Ureter (tissue), 1 donor: ENCODE measurements around the gene TEX22. TPM values are rescaled to one million over a fixed set of nuclear protein-coding genes. Genes with fewer than 3 reads are reported as not detected.

Source experiments
- DNase-seq: peaks from one replicate; pipeline ENCODE4 v3.0.0-alpha.2; 2020; ENCODE audit warnings: low spot score
- total RNA-seq: library from RNA; stranded (reverse); gene quantifications from one replicate; pipeline ENCODE4 v1.2.4, GENCODE V29; 2023
- donor health status: DM: yes; HTN: yes; CAD: no.

The TEX22 gene
- total RNA-seq, 1 donor from 2014 or later: 6.2 TPM

DNA sequence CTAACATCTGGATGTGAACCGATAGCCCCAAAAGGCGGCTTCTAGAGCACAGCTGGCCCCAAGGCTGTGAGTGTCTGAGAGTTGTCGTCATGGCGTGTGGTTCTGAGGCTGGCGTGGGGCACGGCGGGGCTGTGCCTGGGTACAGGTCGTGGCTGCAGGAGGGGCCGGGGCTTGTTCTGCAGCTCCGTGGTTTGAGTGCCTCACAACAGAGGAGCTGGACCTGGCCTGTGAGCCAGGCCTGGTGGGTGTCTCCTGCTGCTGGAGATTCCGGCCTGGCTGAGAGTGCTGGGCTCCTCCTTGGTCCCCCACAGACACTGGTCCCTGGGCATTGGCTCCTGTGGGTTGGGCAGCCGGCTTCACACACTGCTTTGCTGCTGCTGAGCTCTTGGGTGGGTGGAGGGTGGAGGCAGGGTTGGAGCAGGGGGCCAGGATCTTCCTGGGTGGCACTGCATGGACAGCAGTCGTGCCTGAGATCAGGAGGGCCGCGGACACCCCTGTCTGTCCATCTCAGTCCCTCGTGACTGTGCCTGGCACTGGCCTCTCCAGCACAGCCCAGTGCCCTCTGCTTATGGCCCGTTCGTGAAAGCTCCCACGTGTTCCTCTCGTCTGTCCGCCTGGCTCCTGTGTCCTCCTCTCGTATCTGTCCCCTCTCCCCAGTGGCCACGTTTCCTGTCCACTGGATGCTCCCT, 31.8 kb upstream of the TEX22 start:
- no peak for DNase-seq

DNA sequence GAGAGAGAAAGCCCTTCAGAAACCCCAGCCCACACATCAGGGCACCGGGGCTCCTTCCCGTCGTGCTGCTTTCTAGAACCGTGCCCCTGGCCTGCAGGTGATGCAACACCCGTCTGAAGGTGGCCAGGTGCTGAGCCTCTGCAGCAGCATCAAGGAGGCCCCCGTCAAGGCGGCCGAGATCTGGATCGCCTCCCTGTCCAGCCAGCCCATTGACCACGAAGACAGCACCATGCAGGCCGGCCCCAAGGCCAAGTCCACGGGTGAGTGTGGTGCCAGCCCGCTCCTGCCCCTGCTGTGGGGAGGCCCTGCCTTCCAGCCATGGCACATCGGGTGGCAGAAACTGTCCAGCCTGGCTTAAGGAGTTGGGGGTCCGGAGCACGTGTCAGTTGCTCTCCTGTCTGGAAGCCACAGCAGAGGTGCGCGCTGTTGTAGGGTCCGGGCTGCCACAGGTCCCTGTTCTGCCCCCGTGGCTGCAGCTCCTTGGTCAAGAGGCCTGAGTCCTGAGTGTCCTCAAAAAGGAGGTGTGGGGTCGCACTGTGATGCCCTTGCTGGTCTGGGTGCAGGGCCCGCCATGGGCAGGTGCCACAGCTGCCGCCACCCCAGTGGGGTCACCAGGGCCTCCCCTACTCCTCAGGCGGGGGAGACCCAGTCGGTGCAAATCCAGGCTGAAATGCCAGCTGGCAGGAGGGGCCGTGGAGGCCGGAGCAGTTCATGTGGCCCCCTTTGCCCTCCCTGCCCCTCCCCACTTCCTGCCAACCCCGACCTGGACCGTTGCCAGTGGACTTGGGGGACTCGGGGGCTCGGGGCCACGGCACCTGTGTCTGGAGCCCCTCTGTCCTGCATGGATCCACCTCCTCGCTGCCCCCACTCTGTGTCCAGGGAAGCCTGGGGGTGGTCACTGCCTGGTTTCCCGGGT, 31.0 kb upstream of the TEX22 start:
- DNase-seq: no peak

DNA sequence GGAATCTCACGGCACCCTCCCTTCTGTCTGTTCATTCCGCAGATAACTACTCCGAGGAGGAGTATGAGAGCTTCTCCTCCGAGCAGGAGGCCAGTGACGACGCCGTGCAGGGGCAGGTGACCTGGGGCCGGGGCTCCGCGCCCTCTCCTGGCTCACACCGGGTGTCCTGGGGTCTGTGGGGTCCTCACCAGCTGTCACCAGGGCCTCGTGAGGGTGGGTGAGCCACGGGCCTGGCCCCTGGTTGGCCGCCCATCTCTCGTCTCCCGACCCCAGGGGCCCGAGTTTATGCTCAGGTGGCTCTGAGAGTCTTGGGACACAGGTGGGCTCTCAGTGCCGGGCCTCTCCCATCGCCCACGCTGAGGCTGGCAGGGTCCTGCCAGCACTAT, 30.3 kb upstream of the TEX22 start:
- no peak for DNase-seq

DNA sequence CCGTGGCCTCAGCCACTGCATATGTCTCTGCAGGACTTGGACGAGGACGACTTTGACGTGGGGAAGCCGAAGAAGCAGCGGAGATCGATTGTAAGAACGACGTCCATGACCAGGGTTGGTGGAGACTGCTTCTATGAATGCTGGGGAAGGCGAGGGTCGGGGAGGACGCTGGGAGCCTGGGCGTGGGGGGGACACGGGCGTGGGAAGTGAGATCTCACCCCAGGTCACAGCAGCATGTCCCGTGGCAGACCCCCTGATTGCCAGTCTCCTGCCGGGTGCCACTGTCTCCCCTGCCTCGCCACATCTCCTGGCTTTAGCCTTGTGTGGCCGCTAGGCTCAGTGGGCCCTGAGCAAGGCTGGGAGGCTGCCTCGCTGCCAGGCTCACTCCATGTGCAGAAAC, 29.9 kb upstream of the TEX22 start:
- DNase-seq: no peak

DNA sequence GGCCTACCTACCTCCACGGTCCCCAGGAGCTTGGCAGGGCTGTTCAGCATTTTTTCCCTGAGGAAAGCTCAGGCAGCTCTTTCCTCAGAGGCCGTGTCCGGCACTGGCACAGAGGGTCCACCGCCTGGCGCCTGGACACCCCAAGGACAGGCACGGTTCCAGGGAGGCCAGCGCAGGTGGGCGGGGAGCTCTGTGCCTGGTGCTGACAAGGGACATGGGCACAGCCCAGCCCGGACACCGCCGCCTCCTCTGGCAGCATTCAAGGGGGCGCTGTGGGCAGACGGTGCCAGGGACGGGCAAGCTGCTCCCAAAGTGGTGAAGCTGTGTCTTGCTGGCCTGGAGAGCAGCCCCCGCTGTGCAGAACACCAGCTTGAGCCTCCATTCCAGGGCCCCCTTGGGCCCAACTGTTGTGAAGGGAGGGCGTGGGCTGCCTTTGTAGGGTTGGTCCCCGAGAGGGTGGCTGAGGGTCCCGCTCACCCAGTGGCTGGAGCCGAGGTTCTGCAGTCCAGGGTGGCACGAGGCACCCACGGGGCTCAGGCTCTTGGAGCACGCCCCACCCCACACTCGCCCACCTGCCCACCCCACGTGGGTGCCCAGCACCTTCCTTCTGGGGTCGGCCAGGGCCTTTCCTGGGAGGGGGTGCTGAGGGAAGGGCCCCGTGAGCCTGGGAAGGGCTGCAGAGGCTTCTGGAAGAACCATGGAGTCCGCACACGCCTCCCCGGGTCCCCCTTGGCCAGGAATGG, 29.3 kb upstream of the TEX22 start:
- no peak for DNase-seq

DNA sequence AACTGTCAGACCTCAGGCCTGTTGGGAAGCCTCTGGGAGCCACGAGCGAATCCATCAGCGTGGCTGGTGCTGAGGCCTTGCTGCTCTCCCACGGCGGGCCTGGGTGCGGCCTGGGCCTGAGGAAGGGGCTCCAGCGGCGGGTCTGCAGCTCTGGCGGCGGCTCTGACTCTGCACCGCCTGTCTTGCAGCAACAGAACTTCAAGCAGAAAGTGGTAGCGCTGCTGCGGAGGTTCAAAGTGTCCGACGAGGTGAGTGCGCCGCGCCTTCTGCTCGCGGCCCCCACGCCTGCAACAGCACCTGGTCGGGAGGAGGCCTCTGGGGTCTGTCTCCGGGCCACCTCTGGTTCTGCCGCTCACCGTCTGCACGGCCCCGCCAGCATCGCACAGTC, 28.7 kb upstream of the TEX22 start:
- DNase-seq: no peak

DNA sequence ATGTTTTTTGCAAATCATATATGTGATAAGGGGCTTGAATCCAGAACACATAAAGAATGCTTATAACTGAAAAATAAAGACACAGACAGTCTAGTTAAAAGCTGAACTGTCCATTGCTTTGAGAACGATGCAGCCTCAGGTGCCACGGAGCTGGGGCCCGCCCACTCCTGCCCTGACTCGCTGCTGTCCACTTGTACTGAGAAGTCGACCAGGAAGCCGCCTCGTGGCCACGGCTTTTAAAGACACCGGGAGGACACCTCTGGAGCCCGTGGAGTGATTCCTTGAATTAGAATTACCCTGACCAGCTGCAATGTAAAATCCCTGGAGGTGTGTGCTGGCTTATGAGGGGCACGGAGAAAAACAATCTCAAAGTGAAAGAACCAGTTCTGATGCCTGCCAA, 23.9 kb upstream of the TEX22 start:
- DNase-seq: no peak

DNA sequence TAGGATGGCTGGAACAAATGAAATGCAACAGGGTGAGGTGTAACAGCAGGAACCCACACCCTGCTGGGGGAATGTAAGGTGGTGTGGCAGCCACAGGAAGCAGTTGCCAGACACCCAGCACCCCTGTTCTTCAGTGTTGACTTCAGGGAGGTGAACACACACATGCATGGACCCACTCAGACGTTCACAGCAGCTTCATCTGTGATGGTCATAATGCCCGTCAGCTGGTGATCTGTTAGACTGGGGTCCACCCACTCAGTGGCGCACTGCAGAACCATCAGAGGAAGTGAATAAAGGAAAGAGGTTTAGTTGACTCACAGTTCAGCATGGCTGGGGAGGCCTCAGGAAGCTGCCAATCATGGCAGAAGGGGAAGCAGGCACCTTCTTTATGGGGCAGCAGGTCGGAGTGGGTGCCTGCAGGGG, 22.7 kb upstream of the TEX22 start:
- DNase-seq: no peak

DNA sequence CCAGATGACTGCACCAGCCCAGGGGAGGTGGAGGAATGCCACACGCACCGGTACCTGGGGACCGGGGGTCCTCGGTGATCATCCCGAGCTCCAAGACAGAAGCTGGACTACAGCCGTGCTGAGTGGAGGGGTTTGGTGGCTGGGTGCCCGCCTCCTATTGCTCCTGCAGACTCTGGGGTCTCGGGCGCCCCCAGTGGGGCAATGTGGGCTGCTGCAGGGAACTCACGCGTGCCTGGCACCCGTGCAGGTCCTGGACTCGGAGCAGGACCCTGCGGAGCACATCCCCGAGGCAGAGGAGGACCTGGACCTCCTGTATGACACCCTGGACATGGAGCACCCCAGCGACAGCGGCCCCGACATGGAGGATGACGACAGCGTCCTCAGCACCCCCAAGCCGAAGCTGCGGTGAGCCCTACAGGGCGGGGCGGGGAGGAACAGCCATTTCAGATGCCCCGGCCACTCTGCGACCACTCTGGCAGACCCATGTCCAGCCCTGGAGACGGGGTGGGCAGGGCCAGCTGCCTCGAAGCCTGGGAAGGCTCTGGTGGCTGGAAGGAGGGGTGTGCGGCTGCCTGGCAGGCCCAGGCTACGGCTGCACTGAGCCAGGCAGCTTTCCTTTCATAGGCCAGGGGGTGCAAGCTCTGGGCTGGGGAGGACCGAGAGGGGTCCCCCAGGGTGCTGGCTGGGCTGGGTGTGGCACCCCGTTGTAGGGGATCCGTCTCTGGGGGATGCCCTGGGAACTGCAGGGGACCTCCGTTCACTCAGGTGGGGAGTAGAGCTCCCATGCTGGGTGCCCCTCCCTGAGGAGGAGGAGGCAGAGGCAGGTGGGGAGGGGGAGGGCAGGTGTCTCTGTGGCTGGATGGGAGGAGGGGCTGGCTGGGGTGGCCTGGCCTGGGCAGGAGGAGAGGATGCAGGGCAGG, 21.6 kb upstream of the TEX22 start:
- DNase-seq: no peak

DNA sequence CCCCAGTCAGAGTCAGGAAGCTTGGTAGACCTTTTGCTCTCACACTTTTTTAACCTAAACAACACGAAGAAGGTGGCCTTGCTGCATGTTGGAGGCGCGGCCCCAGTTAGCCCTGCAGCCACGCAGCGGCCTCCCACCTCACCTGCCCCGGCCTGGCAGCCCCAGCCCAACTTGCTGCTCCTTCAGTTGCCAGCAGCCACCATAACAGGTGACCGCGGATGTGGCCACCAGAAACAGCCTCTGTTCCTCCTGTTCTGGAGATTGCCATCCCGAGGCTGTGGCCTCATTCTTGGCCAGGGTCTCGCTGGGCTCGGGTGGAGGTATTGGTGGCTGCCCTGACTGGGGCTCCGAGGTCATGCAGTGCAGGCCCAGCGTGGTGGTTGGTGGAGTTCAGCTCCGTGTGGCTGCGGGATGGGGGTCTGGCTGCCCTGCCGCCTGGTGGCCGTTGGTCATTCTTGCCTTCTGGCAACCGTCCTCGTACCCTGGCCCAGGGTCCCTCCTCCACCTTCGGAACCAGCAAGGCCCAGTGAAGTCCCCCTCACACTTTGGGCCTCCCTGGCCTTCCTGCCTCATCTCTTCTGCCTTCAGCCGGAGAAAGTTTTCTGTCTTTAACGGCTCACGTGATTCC, 20.7 kb upstream of the TEX22 start:
- no peak for DNase-seq

DNA sequence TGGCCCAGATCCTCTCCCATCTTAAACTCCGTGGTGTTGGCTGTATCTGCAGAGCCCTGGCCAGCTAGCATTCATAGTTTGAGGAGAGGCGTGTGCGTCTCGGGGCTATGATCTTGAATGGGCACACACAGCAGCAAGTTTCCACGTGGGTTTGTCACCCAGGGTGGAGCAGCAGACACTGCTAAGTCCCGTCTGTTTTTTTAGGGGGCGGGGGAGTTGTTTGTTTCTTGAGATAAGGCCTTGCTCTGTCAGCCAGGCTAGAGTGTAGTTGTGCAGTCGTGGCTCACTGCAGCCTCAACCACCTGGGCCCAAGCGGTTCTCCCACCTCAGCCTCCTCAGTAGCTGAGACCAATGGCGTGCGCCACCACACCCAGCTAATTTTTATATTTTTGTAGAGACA, 20.1 kb upstream of the TEX22 start:
- no peak for DNase-seq

DNA sequence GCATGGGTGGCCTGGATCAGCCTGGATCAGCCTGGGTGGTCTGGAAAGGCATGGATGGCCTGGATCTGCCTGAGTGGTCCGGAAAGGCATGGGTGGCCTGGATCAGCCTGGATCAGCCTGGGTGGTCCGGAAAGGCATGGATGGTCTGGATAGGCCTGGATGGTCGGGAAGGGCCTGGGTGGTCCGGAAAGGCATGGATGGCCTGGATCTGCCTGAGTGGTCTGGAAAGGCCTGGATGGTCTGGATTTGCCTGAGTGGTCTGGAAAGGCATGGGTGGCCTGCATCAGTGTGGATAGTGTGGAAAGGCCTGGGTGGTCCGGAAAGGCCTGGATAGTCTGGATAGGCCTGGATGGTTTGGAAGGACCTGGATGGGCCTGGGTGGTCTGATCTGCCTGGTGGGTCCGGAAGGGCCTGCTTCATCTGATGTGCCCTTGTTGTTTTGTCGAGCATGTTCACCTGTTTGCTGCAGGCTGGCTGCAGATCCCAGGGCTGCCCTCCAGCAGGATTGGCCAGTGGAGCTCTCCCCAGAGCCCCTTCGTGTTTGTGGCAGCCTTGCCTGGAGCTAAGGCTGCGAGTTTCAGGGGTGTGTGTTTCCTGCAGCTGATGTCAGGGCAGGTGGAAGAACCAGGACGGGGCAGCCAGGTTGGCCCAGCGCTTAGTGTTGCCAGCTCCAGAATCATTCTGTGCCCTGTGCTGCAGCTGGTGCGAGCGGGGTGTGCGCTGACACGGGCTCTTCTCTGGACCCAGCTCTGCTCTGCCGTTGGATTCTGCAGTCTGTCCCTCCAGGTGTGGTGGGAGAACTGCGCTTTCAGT, 19.3 kb upstream of the TEX22 start:
- DNase-seq: no peak

DNA sequence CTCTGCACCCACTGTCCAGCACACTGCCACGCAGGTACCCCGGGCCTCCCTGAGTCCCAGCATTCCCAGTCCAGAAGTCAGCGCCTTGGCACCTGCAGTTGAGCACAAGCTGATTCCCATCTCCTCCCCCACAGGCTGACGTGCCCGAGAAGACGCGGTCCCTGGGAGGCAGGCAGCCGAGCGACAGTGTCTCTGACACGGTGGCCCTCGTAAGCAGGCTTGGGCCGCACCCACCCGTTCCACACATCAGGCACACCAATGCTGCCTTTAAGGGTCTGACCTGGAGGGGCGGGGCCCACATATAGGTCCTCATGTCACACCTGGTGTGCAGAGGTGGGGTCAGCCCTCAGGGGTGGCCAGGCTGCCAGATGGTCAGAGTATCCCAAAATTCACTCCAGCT, 18.4 kb upstream of the TEX22 start:
- no peak for DNase-seq

DNA sequence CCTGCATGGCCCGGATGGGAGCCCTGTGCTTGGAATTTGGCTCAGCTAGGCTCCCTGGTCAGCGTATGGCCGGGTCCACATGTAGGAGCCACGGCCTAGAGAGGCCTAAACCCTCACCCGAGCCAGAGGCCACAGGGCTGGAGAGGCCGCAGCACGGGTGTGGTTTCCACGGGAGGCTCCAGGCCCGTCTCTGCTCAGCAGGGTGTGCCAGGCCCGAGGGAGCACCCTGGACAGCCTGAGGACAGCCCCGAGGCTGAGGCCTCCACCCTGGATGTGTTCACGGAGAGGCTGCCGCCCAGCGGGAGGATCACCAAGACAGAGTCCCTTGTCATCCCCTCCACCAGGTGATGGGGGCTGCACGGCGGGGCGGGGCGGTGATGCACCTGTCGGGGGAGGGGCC, 17.6 kb upstream of the TEX22 start:
- no peak for DNase-seq

DNA sequence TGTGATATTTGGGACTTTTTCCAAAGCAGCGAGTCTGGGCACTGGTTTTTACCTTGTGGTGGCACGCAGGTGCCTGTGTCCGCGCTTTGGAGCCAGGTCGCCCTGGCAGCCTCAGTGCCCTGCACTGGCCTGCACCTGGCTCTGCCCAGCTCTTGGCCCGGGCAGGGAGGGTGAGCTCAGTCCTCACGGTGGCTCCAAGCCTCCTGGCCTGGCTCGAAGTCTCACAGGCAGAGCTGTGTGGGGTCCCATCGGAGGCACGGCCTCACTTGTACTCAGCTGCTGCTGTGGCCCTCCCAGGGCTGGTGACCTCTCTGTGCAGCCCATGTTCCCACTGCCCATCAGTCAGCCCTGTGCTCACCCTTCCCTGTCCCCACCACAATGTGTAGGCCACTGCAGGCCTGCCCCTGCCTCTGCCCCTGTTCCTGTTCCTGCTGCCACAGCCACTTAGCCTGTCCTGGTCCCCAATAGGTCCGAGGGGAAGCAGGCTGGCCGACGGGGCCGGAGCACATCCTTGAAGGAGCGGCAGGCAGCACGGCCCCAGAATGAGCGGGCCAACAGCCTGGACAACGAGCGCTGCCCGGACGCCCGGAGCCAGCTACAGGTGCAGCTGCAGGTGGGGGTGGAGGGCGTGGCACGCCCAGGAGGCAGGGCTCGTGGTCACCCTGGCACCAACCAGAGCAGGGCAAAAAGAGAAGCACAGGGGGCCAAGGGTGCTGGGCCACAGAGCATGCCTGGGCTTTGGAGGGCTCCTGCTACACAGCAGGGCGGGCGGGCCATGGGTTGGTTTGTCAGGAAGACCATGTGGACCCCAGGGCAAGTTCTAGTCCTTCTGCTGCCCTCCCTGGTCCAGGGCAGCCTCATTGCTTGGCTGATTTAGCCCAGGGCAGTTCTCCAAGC, 16.6 kb upstream of the TEX22 start:
- DNase-seq: no peak

DNA sequence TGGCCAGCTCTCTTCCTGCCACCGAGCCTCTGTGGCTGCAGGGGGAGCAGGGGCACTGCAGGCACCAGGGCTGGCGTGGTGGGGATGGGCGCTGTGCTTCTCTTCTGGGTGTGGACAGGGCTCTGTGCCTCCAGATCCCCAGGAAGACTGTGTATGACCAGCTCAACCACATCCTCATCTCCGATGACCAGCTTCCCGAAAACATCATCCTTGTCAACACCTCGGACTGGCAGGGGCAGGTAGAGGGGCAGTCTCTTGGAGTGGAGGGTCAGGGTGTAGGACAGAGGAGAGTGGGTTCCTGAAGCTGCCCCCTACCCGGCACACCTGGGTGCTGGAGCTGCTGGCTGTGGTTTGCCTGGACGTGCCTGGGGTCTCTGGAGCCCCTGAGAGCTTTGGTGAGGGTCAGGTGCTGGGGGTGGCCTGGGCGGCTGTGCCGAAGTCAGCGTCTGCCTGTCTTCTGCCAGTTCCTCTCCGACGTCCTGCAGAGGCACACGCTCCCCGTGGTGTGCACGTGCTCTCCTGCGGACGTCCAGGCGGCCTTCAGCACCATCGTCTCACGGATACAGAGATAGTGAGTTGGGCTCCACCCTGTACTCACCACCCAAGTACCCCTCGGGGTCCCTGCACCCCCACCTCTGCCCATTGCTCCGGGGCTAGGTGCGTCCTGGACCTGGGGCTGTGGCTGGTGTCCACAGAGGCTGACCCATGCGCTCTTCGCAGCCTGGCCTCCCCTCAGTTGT, 15.8 kb upstream of the TEX22 start:
- no peak for DNase-seq

DNA sequence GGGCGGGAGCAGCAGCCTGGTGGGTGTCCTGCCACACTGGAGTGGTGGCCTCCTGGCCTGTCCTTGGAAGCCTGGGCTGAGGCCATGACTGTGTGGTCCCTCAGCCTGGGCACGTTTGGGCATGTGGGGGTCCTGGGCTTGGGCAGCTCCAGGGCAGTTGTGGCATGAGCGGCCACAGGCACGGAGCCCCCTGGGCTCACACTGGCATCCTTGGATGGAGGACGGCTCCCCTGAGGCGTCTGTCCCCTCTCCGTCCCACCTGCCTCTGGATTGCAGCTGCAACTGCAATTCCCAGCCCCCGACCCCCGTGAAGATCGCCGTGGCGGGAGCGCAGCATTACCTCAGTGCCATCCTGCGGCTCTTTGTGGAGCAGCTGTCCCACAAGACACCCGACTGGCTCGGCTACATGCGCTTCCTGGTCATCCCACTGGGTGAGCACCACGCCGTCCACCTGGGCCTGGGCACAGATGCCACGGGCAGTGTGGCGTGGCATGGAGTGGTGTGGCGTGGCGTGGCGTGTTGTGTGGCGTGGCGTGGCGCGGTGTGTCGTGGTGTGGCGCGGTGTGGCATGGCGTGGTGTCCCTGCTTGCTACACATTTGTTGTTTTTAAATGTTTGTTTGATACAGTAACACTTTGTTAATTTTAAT, 15.1 kb upstream of the TEX22 start:
- no peak for DNase-seq

DNA sequence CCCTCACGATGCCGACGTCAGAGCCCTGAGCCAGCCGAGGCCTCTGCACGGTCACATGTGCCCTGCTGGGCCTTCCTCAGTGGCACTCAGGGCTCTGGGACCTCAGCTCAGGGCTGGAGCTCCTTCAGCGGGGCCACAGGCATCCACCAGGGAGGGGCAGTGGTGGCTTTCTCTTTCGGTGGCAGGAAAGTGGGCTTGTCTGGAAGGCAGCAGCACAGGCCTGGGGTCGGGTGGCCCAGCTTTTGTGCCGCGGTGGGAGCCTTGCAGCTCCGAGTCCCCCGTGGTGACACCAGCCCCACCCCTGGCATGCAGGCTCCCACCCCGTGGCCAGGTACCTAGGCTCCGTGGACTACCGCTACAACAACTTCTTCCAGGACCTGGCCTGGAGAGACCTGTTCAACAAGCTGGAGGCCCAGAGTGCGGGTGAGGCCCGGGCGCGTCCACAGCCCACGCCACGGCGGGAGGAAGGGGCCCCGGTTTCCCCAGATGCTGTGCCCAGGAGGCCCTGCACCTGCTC, 14.2 kb upstream of the TEX22 start:
- no peak for DNase-seq
